Gastroesophageal sphincter (tissue), 3 donors: ENCODE measurements around the gene PRRX2.

Experiments
- EP300 ChIP-seq: sonication (generic); formaldehyde crosslinking; IDR thresholded peaks from one replicate; pipeline ENCODE4 v1.6.1; 2017; ENCODE audit warnings: antibody characterized with exemption, mild to moderate bottlenecking
- POLR2A ChIP-seq, 2 donors: fragments of 450-650 bp; IDR thresholded peaks; one replicate each; pipeline ENCODE4 v1.6.1; 2017; ENCODE audit warnings: antibody characterized with exemption in 2 of 2, mild to moderate bottlenecking in 2 of 2, moderate library complexity in 1 of 2
- POLR2AphosphoS5 ChIP-seq: sonication (generic); formaldehyde crosslinking; IDR thresholded peaks from one replicate; pipeline ENCODE4 v1.6.1; 2017; ENCODE audit warnings: antibody characterized with exemption
- TF ChIP-seq, protein P1 (sequence below), 4 experiments: fragments of 200-600 bp in 2 of 4; fragments of 450-650 bp in 2 of 4; sonication (generic) in 1 of 4; IDR thresholded peaks; one replicate each; pipeline ENCODE4 v1.5.1; 2017 to 2019; ENCODE audit warnings: antibody characterized with exemption in 4 of 4, mild to moderate bottlenecking in 2 of 4, moderate library complexity in 2 of 4

DNA sequence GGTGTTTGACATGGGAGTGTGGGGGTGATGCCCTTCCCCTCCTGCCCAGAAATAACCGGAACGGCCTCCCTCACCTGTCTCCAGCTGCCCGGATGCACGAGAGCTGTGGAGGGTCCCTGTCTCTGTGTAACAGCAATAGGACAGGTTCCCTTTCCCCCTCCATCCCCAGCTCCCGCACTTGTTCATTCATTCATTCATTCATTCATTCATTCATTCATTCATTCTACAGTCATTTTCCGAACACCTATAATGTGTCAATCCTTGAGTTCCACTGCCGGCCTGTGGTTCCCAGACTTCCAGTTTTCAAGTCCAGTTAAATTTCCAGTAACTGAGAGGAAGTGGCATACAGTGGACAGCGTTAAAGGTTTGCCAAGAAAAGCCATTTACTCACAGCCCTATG, 7.3 kb downstream of the PRRX2 start:
- TF ChIP-seq, protein P1, sequence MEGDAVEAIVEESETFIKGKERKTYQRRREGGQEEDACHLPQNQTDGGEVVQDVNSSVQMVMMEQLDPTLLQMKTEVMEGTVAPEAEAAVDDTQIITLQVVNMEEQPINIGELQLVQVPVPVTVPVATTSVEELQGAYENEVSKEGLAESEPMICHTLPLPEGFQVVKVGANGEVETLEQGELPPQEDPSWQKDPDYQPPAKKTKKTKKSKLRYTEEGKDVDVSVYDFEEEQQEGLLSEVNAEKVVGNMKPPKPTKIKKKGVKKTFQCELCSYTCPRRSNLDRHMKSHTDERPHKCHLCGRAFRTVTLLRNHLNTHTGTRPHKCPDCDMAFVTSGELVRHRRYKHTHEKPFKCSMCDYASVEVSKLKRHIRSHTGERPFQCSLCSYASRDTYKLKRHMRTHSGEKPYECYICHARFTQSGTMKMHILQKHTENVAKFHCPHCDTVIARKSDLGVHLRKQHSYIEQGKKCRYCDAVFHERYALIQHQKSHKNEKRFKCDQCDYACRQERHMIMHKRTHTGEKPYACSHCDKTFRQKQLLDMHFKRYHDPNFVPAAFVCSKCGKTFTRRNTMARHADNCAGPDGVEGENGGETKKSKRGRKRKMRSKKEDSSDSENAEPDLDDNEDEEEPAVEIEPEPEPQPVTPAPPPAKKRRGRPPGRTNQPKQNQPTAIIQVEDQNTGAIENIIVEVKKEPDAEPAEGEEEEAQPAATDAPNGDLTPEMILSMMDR (IDR thresholded peaks at IDR 0.05): no peak
- no peak for TF ChIP-seq POLR2AphosphoS5
- no peak for TF ChIP-seq POLR2A (IDR thresholded peaks at IDR 0.05)
- no peak for TF ChIP-seq EP300
